ENCODE results near the gene SPATA2L. TPM values are rescaled to one million over a fixed set of nuclear protein-coding genes. Genes with fewer than 3 reads are reported as not detected.

Gene SPATA2L
- polyA plus RNA-seq, 1 experiment: 2.6 TPM

- POLR2A ChIA-PET: no interaction called here
- TF ChIP-seq, protein P1, sequence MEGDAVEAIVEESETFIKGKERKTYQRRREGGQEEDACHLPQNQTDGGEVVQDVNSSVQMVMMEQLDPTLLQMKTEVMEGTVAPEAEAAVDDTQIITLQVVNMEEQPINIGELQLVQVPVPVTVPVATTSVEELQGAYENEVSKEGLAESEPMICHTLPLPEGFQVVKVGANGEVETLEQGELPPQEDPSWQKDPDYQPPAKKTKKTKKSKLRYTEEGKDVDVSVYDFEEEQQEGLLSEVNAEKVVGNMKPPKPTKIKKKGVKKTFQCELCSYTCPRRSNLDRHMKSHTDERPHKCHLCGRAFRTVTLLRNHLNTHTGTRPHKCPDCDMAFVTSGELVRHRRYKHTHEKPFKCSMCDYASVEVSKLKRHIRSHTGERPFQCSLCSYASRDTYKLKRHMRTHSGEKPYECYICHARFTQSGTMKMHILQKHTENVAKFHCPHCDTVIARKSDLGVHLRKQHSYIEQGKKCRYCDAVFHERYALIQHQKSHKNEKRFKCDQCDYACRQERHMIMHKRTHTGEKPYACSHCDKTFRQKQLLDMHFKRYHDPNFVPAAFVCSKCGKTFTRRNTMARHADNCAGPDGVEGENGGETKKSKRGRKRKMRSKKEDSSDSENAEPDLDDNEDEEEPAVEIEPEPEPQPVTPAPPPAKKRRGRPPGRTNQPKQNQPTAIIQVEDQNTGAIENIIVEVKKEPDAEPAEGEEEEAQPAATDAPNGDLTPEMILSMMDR (IDR thresholded peaks at IDR 0.05; ENCODE audit: low read depth, low read length): no peak
Measured at GRCh38 chr16:89733322-89733721, 31.8 kb upstream of the SPATA2L start.

DNA sequence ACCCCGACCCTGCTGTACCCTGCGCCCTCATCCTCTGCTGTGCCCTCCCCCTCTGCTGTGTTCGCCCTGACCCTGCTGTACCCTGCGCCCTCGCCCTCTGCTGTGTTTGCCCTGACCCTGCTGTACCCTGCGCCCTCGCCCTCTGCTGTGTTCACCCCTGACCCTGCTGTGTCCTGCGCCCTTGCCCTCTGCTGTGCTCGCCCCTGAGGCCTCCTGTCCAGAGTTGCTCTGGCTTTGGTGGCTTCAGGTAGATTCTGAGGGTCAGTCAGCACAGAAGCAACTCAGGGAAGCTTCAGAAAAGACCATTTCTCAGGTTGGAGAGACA is 31.4 kb upstream of the SPATA2L start:
- ChIA-PET CTCF (interaction anchor here (1.5 kb wide), 1 partner anchor 128 kb away, joined by 3 read pairs; no protein-coding TSS in a partner anchor), POLR2A (no interaction called here)
- no peak overlapping the region for H3K27ac ChIP-seq (ENCODE audit: low read depth, low read length)
- H3K4me3 ChIP-seq (ENCODE audit: low read depth, low read length): no peak overlapping the region
- H3K9me3 ChIP-seq (ENCODE audit: control insufficient read depth, insufficient read depth, low read length): no peaks in the 10 kb centered on the region; the same call in 1 of the 2 replicates
- H3K27me3 ChIP-seq (ENCODE audit: control insufficient read depth, insufficient read depth, low read length): no peaks in the 10 kb centered on the region
- TF ChIP-seq, protein P1 (IDR thresholded peaks at IDR 0.05; ENCODE audit: low read depth, low read length): no peak
- DNase-seq (ENCODE audit: low read depth, low spot score): no peak

More at GRCh38 chr16:89733322-89733721, 31.8 kb upstream of the SPATA2L start:
- DNase-seq (ENCODE audit: low read depth, low spot score): no peak
- H3K27me3 ChIP-seq (ENCODE audit: control insufficient read depth, insufficient read depth, low read length): no peaks in the 10 kb centered on the region
- H3K4me3 ChIP-seq (ENCODE audit: low read depth, low read length): no peak overlapping the region
- no peaks in the 10 kb centered on the region; the same call in 1 of the 2 replicates for H3K9me3 ChIP-seq (ENCODE audit: control insufficient read depth, insufficient read depth, low read length)
- CTCF ChIA-PET: no interaction called here
- no peak overlapping the region for H3K27ac ChIP-seq (ENCODE audit: low read depth, low read length)

DNA sequence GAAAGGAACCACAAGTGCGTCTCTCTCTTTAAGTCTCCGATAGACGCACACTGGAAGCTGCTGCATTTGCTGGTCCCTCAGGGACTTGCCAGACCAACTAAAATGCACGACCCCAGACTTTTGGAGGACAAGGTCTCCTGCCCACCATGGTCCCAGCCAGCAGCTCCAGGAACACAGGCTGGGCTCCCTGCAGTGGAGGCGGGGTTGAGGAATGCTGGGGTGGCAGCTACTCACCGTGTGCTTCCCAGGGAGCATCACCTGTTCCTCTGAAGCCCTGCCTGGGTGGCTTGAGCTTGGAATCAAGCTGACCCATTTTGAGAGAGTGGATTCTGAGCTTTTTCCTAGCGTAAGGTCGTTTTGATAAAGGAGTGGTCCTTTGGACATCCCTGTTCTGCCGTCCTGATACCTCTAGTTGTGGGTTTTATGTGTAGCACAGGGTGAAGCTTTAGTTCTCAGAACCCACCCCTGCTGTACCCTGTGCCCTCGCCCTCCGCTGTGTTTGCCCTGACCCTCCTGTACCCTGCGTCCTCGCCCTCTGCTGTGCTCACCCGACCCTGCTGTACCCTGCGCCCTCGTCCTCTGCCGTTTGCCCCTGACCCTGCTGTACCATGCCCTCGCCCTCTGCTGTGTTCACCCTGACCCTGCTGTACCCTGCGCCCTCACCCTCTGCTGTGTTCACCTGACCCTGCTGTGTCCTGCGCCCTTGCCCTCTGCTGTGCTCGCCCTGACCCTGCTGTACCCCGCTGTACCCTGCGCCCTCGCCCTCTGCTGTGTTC is 30.8 kb upstream of the SPATA2L start:
- no peaks in the 10 kb centered on the region for H3K27me3 ChIP-seq (ENCODE audit: control insufficient read depth, insufficient read depth, low read length)
- DNase-seq (ENCODE audit: low read depth, low spot score): no peak
- ChIA-PET CTCF (interaction anchor here (1.5 kb wide), 1 partner anchor 129 kb away, joined by 3 read pairs; no protein-coding TSS in a partner anchor), POLR2A (no interaction called here)
- H3K9me3 ChIP-seq (ENCODE audit: control insufficient read depth, insufficient read depth, low read length): no peaks in the 10 kb centered on the region; the same call in 1 of the 2 replicates
- TF ChIP-seq, protein P1 (IDR thresholded peaks at IDR 0.05; ENCODE audit: low read depth, low read length): no peak
- no peak overlapping the region for H3K27ac ChIP-seq (ENCODE audit: low read depth, low read length)
- no peak overlapping the region for H3K4me3 ChIP-seq (ENCODE audit: low read depth, low read length)

DNA sequence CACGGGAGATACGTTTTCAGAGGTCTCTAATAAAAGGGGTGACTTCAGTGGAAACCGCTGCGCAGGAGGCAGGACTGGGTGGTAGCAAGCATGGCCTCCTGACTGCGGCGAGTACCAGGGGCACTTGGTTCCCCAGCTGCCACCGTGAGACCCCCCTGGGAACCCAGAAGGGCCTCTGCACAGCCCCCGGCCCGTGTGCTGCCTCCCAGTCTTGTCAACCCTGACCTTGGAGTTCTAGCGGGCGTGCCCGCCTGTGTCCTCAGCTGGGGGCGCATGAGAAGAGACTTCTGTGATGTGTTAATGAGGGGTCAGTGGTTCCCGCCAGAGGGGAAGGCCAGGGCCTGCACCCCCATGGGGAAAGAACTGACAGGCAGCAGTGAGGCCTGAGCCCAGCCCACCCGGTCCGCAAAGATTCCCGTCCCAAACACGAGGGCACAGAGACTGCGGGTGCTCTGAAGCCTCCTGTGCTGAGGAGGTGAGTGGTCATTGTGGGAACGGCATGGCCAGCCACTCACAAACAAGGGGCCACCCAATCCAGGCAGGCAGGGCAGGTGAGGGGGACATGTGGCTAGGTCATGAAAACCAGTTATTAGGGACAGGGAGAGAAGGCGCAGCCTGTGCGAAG is 29.2 kb upstream of the SPATA2L start:
- Histone ChIP-seq H3K9me3 (ENCODE audit: control insufficient read depth, insufficient read depth, low read length) (no peaks in the 10 kb centered on the region; the same call in 1 of the 2 replicates), H3K27ac (ENCODE audit: low read depth, low read length) (no peak overlapping the region), H3K27me3 (ENCODE audit: control insufficient read depth, insufficient read depth, low read length) (no peaks in the 10 kb centered on the region), H3K4me3 (ENCODE audit: low read depth, low read length) (no peak overlapping the region)
- ChIA-PET POLR2A (no interaction called here), CTCF (no interaction called here)
- TF ChIP-seq, protein P1 (IDR thresholded peaks at IDR 0.05; ENCODE audit: low read depth, low read length): no peak
- DNase-seq (ENCODE audit: low read depth, low spot score): no peak

Measured in AG04450 (cell line).